Measurements from ENCODE around the gene PCDHGC5. TPM values are rescaled to one million over a fixed set of nuclear protein-coding genes. Genes with fewer than 3 reads are reported as not detected.

Gene PCDHGC5
- total RNA-seq, 5 donors from 2014 or later (not counting 1 experiment from before 2014, with no cell fraction given): not detected

GRCh38 chr5:141483902-141484301 lies 5.0 kb upstream of the PCDHGC5 start:
- Histone ChIP-seq H3K9me3 (no peaks in the 10 kb centered on the region), H3K27ac (ENCODE audit: low read length) (no peak overlapping the region), H3K4me1 (ENCODE audit: control insufficient read depth in 1 of 2, extremely low read depth in 1 of 2, insufficient read depth in 2 of 2, low read length in 2 of 2) (peaks cover 3 to 14% of the 10 kb centered on the region in 2 experiments), H3K4me3 (ENCODE audit: control insufficient read depth in 1 of 2, extremely low read depth in 1 of 2, low read length in 1 of 2) (no peak overlapping the region), H3K36me3 (ENCODE audit: control insufficient read depth in 2 of 2, extremely low read depth in 1 of 2, insufficient read depth in 1 of 2, low read length in 1 of 2) (no peaks in the 10 kb centered on the region), H3K27me3 (replicated peaks in 1 of 2; ENCODE audit: control insufficient read depth in 2 of 2, extremely low read depth in 1 of 2, insufficient read depth in 2 of 2, low read length in 1 of 2) (peaks cover 22 to 64% of the 10 kb centered on the region in 2 experiments)
- no peak overlapping the region for H3K27ac Mint-ChIP-seq
- CTCF ChIA-PET: interaction anchor here in 1 of 2 donors (0.5 kb wide), 1 partner anchor 44 kb away, joined by 4 read pairs; no protein-coding TSS in a partner anchor
- POLR2A ChIA-PET: no interaction called here
- H3K27me3 Mint-ChIP-seq: peaks cover 69 to 94% of the 10 kb centered on the region in 2 donors
- peaks cover 11 to 22% (median 19%) of the 10 kb centered on the region in 3 donors for H3K4me1 Mint-ChIP-seq
- peak overlapping the region in 1 of 3 donors; percentile 59 for H3K4me3 Mint-ChIP-seq
- no peak for ATAC-seq (replicated peaks in 1 of 4)
- 43% methylated on average over 2 of the region's 3 CpGs for WGBS (ENCODE audit: insufficient coverage)
- no peak for DNase-seq
- no peaks in the 10 kb centered on the region for H3K9me3 Mint-ChIP-seq
- H3K36me3 Mint-ChIP-seq: no peaks in the 10 kb centered on the region

GRCh38 chr5:141484310-141484640 lies 4.6 kb upstream of the PCDHGC5 start:
- Mint-ChIP-seq H3K9me3 (no peaks in the 10 kb centered on the region), H3K27ac (no peak overlapping the region), H3K4me3 (peak overlapping the region in 1 of 3 donors; percentile 59), H3K36me3 (no peaks in the 10 kb centered on the region), H3K27me3 (peaks cover 72 to 96% of the 10 kb centered on the region in 2 donors), H3K4me1 (peaks cover 11 to 22% (median 19%) of the 10 kb centered on the region in 3 donors)
- no peak overlapping the region for H3K27ac ChIP-seq (ENCODE audit: low read length)
- POLR2A ChIA-PET: no interaction called here
- WGBS (ENCODE audit: insufficient coverage): 24% methylated on average over 2 of the region's 4 CpGs
- H3K4me3 ChIP-seq (ENCODE audit: control insufficient read depth in 1 of 2, extremely low read depth in 1 of 2, low read length in 1 of 2): peak overlapping the region in 1 of 2 donors; percentile 77
- peaks cover 21 to 66% of the 10 kb centered on the region in 2 experiments for H3K27me3 ChIP-seq (replicated peaks in 1 of 2; ENCODE audit: control insufficient read depth in 2 of 2, extremely low read depth in 1 of 2, insufficient read depth in 2 of 2, low read length in 1 of 2)
- CTCF ChIA-PET: interaction anchor here in 1 of 2 donors (0.5 kb wide), 1 partner anchor 43 kb away, joined by 4 read pairs; no protein-coding TSS in a partner anchor
- H3K36me3 ChIP-seq (ENCODE audit: control insufficient read depth in 2 of 2, extremely low read depth in 1 of 2, insufficient read depth in 1 of 2, low read length in 1 of 2): no peaks in the 10 kb centered on the region
- ATAC-seq (replicated peaks in 1 of 4) (no peak), DNase-seq (no peak)
- H3K4me1 ChIP-seq (ENCODE audit: control insufficient read depth in 1 of 2, extremely low read depth in 1 of 2, insufficient read depth in 2 of 2, low read length in 2 of 2): peaks cover 3 to 14% of the 10 kb centered on the region in 2 experiments
- H3K9me3 ChIP-seq: no peaks in the 10 kb centered on the region

DNA sequence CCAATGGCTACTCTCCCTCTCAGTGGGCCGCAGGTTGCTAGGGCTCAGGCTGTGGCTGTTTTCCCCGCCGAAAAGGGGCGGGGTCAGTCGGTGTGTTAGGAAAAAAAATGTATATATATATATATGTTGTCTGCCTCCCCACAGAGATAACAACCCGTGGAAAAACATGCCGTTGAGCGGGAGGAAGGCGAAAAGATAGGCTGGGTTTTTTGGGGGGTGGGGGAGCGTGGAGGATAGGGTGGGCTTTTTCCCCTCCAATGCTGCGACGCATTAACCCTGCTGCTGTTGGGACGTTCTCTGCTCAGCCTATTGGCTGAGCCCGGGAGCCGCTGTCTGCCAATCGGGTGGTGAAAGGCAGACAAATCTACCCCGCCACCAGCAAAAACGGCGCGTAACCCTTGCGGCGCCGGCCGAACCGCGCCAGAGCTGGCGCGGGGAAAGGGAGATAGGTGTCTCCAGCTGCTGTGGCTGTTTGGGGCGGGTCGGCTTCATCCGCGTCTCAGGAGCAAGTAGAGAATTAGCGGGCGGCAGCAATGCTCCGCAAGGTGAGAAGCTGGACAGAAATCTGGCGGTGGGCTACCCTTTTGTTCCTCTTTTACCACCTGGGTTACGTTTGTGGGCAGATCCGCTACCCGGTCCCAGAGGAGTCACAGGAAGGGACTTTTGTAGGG lies 4.1 kb upstream of the PCDHGC5 start, which contains the start of gene PCDHGC4:
Gene PCDHGC4, plus strand, starts transcription at position 390 of the 671 bp plus-strand sequence. Its CDS starts 144 bp downstream, at position 534.
- Histone ChIP-seq H3K36me3 (ENCODE audit: control insufficient read depth in 2 of 2, extremely low read depth in 1 of 2, insufficient read depth in 1 of 2, low read length in 1 of 2) (no peaks in the 10 kb centered on the region), H3K4me3 (ENCODE audit: control insufficient read depth in 1 of 2, extremely low read depth in 1 of 2, low read length in 1 of 2) (peak within 1 kb of the TSS in 1 of 2 donors; percentile 77), H3K9me3 (no peaks in the 10 kb centered on the region), H3K27ac (ENCODE audit: low read length) (no peak within 1 kb of the TSS), H3K27me3 (replicated peaks in 1 of 2; ENCODE audit: control insufficient read depth in 2 of 2, extremely low read depth in 1 of 2, insufficient read depth in 2 of 2, low read length in 1 of 2) (peaks cover 17 to 69% of the 10 kb centered on the region in 2 experiments), H3K4me1 (ENCODE audit: control insufficient read depth in 1 of 2, extremely low read depth in 1 of 2, insufficient read depth in 2 of 2, low read length in 2 of 2) (peaks cover 3 to 14% of the 10 kb centered on the region in 2 experiments)
- WGBS (ENCODE audit: insufficient coverage): 7% methylated on average over 23 of the region's 39 CpGs
- ATAC-seq (replicated peaks in 1 of 4): peak in 1 of 4 experiments; percentile 12
- peak within 1 kb of the TSS; percentile 9 to 59 (median 34) for H3K4me3 Mint-ChIP-seq
- CTCF ChIA-PET: no interaction called here
- peaks cover 11 to 22% (median 19%) of the 10 kb centered on the region in 3 donors for H3K4me1 Mint-ChIP-seq
- H3K27ac Mint-ChIP-seq: no peak within 1 kb of the TSS
- DNase-seq: no peak
- POLR2A ChIA-PET: no interaction called here
- H3K27me3 Mint-ChIP-seq: peaks cover 72 to 96% of the 10 kb centered on the region in 2 donors
- H3K9me3 Mint-ChIP-seq: no peaks in the 10 kb centered on the region
- H3K36me3 Mint-ChIP-seq: no peaks in the 10 kb centered on the region

- H3K27me3 Mint-ChIP-seq: peaks cover 75 to 97% of the 10 kb centered on the region in 2 donors
- H3K4me3 Mint-ChIP-seq: peak overlapping the region in 2 of 3 donors; percentile 34 to 59
- H3K27ac Mint-ChIP-seq: no peak overlapping the region
- H3K27ac ChIP-seq (ENCODE audit: low read length): no peak overlapping the region
- WGBS (ENCODE audit: insufficient coverage): 48% methylated on average over 35 of the region's 38 CpGs
- POLR2A ChIA-PET: no interaction called here
- ATAC-seq (replicated peaks in 1 of 4): no peak
- H3K4me1 ChIP-seq (ENCODE audit: control insufficient read depth in 1 of 2, extremely low read depth in 1 of 2, insufficient read depth in 2 of 2, low read length in 2 of 2): peaks cover 3 to 14% of the 10 kb centered on the region in 2 experiments
- no peaks in the 10 kb centered on the region for H3K9me3 ChIP-seq
- CTCF ChIA-PET: interaction anchor here in 1 of 2 donors (0.5 kb wide), 1 partner anchor 241 kb away, joined by 3 read pairs; no protein-coding TSS in a partner anchor
- peaks cover 15 to 72% of the 10 kb centered on the region in 2 experiments for H3K27me3 ChIP-seq (replicated peaks in 1 of 2; ENCODE audit: control insufficient read depth in 2 of 2, extremely low read depth in 1 of 2, insufficient read depth in 2 of 2, low read length in 1 of 2)
- H3K4me1 Mint-ChIP-seq: peaks cover 11 to 22% (median 19%) of the 10 kb centered on the region in 3 donors
- DNase-seq: no peak
- H3K4me3 ChIP-seq (ENCODE audit: control insufficient read depth in 1 of 2, extremely low read depth in 1 of 2, low read length in 1 of 2): peak overlapping the region in 1 of 2 donors; percentile 77
- H3K36me3 ChIP-seq (ENCODE audit: control insufficient read depth in 2 of 2, extremely low read depth in 1 of 2, insufficient read depth in 1 of 2, low read length in 1 of 2): no peaks in the 10 kb centered on the region
- H3K9me3 Mint-ChIP-seq: no peaks in the 10 kb centered on the region
- no peaks in the 10 kb centered on the region for H3K36me3 Mint-ChIP-seq
Observed at GRCh38 chr5:141485321-141486055, 3.4 kb upstream of the PCDHGC5 start.

- H3K27me3 Mint-ChIP-seq: peaks cover 77 to 97% of the 10 kb centered on the region in 2 donors
- H3K4me1 Mint-ChIP-seq: peaks cover 11 to 26% (median 22%) of the 10 kb centered on the region in 3 donors
- POLR2A ChIA-PET: no interaction called here
- H3K36me3 Mint-ChIP-seq: no peaks in the 10 kb centered on the region
- CTCF ChIA-PET: interaction anchor here in 1 of 2 donors (0.5 kb wide), 1 partner anchor 240 kb away, joined by 3 read pairs; no protein-coding TSS in a partner anchor
- Histone ChIP-seq H3K36me3 (ENCODE audit: control insufficient read depth in 2 of 2, extremely low read depth in 1 of 2, insufficient read depth in 1 of 2, low read length in 1 of 2) (no peaks in the 10 kb centered on the region), H3K4me1 (ENCODE audit: control insufficient read depth in 1 of 2, extremely low read depth in 1 of 2, insufficient read depth in 2 of 2, low read length in 2 of 2) (peaks cover 3 to 14% of the 10 kb centered on the region in 2 experiments), H3K9me3 (no peaks in the 10 kb centered on the region), H3K27me3 (replicated peaks in 1 of 2; ENCODE audit: control insufficient read depth in 2 of 2, extremely low read depth in 1 of 2, insufficient read depth in 2 of 2, low read length in 1 of 2) (peaks cover 16 to 73% of the 10 kb centered on the region in 2 experiments), H3K27ac (ENCODE audit: low read length) (no peak overlapping the region), H3K4me3 (ENCODE audit: control insufficient read depth in 1 of 2, extremely low read depth in 1 of 2, low read length in 1 of 2) (no peak overlapping the region)
- peak overlapping the region in 1 of 3 donors; percentile 38 for H3K4me3 Mint-ChIP-seq
- ATAC-seq (replicated peaks in 1 of 4): no peak
- DNase-seq: no peak
- WGBS (ENCODE audit: insufficient coverage): 80% methylated on average over 9 of the region's 9 CpGs
- no peaks in the 10 kb centered on the region for H3K9me3 Mint-ChIP-seq
- H3K27ac Mint-ChIP-seq: no peak overlapping the region
Observed at GRCh38 chr5:141486091-141486490, 2.8 kb upstream of the PCDHGC5 start.

GRCh38 chr5:141487131-141487530 lies 1.8 kb upstream of the PCDHGC5 start:
- Mint-ChIP-seq H3K4me3 (no peak overlapping the region), H3K27ac (no peak overlapping the region), H3K27me3 (peaks cover 83 to 94% of the 10 kb centered on the region in 2 donors), H3K9me3 (no peaks in the 10 kb centered on the region), H3K4me1 (peaks cover 14 to 27% (median 27%) of the 10 kb centered on the region in 3 donors), H3K36me3 (no peaks in the 10 kb centered on the region)
- no peak overlapping the region for H3K27ac ChIP-seq (ENCODE audit: low read length)
- POLR2A ChIA-PET: no interaction called here
- H3K27me3 ChIP-seq (replicated peaks in 1 of 2; ENCODE audit: control insufficient read depth in 2 of 2, extremely low read depth in 1 of 2, insufficient read depth in 2 of 2, low read length in 1 of 2): peaks cover 14 to 77% of the 10 kb centered on the region in 2 experiments
- CTCF ChIA-PET: no interaction called here
- no peaks in the 10 kb centered on the region for H3K9me3 ChIP-seq
- WGBS (ENCODE audit: insufficient coverage): 74% methylated on average over 5 of the region's 7 CpGs
- H3K4me3 ChIP-seq (ENCODE audit: control insufficient read depth in 1 of 2, extremely low read depth in 1 of 2, low read length in 1 of 2): no peak overlapping the region
- ATAC-seq (replicated peaks in 1 of 4) (no peak), DNase-seq (no peak)
- H3K4me1 ChIP-seq (ENCODE audit: control insufficient read depth in 1 of 2, extremely low read depth in 1 of 2, insufficient read depth in 2 of 2, low read length in 2 of 2): peaks cover 3 to 24% of the 10 kb centered on the region in 2 experiments
- H3K36me3 ChIP-seq (ENCODE audit: control insufficient read depth in 2 of 2, extremely low read depth in 1 of 2, insufficient read depth in 1 of 2, low read length in 1 of 2): no peaks in the 10 kb centered on the region
